Breast epithelium (tissue), 4 donors: Measurements from ENCODE around the gene EIF4E3. TPM values are rescaled to one million over a fixed set of nuclear protein-coding genes. Genes with fewer than 3 reads are reported as not detected.

Source experiments
- DNase-seq, 2 donors: peaks; one replicate each; pipeline ENCODE4 v3.0.0-alpha.2; 2019; ENCODE audit warnings: low spot score in 2 of 2
- H3K27ac ChIP-seq, 2 donors: fragments of 200-600 bp; sonication (generic) in 1 of 2; one replicate each; pipeline ENCODE4 v1.5.1; 2016 to 2019; ENCODE audit warnings: mild to moderate bottlenecking in 1 of 2
- H3K27me3 ChIP-seq, 2 donors: fragments of 200-600 bp; sonication (generic) in 1 of 2; one replicate each; pipeline versions ENCODE4 v1.5.1 to v1.6.0; 2017 to 2019; ENCODE audit warnings: control low read depth in 1 of 2, mild to moderate bottlenecking in 1 of 2
- H3K36me3 ChIP-seq: fragments of 200-600 bp; one replicate; pipeline ENCODE4 v1.5.1; 2019
- H3K4me1 ChIP-seq, 2 donors: fragments of 200-600 bp; sonication (generic); one replicate each; pipeline ENCODE4 v1.5.1; 2016 to 2019; ENCODE audit warnings: control low read depth in 1 of 2
- H3K4me3 ChIP-seq, 3 donors: fragments of 200-600 bp; sonication (generic); 1 replicate in 2 of 3; 2 replicates in 1 of 3; pipeline ENCODE4 v1.5.1; 2016 to 2019; ENCODE audit warnings: mild to moderate bottlenecking in 3 of 3, moderate library complexity in 2 of 3
- H3K9me3 ChIP-seq, 2 donors: fragments of 200-600 bp; sonication (generic) in 1 of 2; one replicate each; pipeline ENCODE4 v1.5.1; 2016 to 2019; ENCODE audit warnings: control low read depth in 1 of 2
- CTCF ChIP-seq, 3 donors: fragments of 450-650 bp; IDR thresholded peaks; one replicate each; pipeline ENCODE4 v1.5.1; 2016 to 2017; ENCODE audit warnings: antibody characterized with exemption in 3 of 3, mild to moderate bottlenecking in 3 of 3, moderate library complexity in 3 of 3
- POLR2A ChIP-seq: fragments of 450-650 bp; IDR thresholded peaks from one replicate; pipeline ENCODE4 v1.6.1; 2016; ENCODE audit warnings: antibody characterized with exemption, mild to moderate bottlenecking, moderate library complexity
- POLR2AphosphoS5 ChIP-seq, 3 donors: sonication (generic); formaldehyde crosslinking; IDR thresholded peaks; one replicate each; pipeline ENCODE4 v1.6.1; 2017; ENCODE audit warnings: antibody characterized with exemption in 3 of 3
- intact Hi-C: fragments of 100-400 bp; cut with DNase I; formaldehyde crosslinking; loops from one replicate; pipeline ENCODE4 v1.15.1; 2023; ENCODE audit warnings: low total_unique reads
- total RNA-seq, 3 donors: library from RNA; depleted of rRNA; stranded (reverse); fragments of >200 nt; gene quantifications; one replicate each; pipeline ENCODE4 v1.1.0, GENCODE V29; 2016

EIF4E3 gene
- total RNA-seq, 3 donors from 2014 or later, result 16.1 to 34.4 (median 19.3) TPM

DNA sequence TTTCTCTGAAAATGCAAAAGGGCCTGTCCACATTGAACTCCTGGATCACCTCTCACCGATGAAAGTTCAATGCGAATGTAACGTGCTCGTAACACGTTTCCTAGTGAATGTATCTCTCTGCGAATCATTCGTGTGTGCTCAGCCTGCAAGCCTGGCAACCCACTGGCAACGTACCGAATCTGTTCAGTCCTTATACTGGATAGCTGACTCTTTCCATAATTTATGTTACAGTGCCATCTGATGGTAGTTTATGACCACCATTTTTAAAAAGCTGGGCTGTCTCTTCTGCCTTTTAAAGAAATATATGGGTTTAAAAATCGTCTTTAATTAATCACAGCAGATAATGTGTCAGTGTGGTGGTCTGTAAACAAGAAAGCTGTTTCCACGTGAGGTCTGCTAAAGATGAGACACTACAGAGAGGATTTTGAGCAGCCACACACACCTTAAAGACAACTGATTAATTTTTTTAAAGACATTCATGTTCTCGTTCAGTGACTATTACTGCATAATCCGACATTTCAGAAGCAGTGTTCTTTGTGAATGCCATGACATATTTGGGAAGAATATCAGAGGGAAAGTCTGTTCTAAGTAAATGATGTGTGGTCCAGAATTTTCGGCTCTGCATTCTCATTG is 72.3 kb downstream of the EIF4E3 start:
- peak overlapping the region; percentile 4 to 19 for H3K27ac ChIP-seq
- DNase-seq, result no peak
- no peaks in the 10 kb centered on the region for H3K9me3 ChIP-seq
- no peaks in the 10 kb centered on the region for H3K36me3 ChIP-seq
- intact Hi-C loops, result no loop called here
- no peak for TF ChIP-seq POLR2A
- TF ChIP-seq CTCF (IDR thresholded peaks at IDR 0.05), result peak in 2 of 3 donors; percentile 55
- no peaks in the 10 kb centered on the region for H3K27me3 ChIP-seq
- H3K4me1 ChIP-seq, result no peaks in the 10 kb centered on the region
- peak overlapping the region in 2 of 3 donors; percentile 1 to 13 for H3K4me3 ChIP-seq

DNA sequence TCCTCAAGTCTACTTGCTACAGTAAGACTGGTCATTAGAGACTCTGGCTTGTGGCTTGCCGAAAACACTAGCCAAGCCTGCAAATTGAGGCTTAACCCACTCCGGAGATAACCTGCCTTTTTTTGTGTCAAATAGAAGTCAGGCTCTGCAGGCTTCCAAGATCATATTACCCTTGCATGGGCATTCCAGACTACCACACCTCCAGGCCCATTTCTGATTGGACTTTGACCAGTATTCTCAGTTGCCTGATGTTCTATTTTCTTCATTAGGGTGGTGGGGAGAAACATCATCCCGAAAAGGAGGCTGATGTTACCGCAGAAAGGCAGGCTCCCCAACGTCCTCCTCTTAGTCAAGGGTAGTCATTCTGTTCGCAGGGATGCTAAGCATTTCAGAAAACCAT is 73.6 kb downstream of the EIF4E3 start:
- intact Hi-C loops, result no loop called here

DNA sequence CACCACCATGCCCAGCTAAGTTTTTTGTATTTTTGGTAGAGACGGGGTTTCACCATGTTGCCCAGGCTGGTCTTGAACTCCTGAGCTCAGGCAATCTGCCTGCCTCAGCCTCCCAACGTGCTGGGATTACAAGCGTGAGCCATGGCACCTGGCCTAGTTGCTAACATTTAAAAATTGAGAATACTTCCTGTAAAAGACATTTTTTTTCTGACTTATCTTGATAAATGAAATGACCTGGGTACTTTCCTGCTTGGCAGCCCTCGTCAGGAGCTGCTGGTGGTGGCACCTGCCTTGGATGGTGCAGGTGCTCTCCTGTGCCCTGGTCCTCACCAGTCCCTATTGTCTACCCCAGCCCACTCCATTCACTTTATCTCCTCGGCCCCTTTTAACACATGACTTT is 74.8 kb downstream of the EIF4E3 start:
- H3K27ac ChIP-seq, result no peak overlapping the region
- no peaks in the 10 kb centered on the region for H3K9me3 ChIP-seq
- intact Hi-C loops, result no loop called here
- no peak for DNase-seq
- H3K27me3 ChIP-seq, result no peaks in the 10 kb centered on the region
- no peak for TF ChIP-seq CTCF (IDR thresholded peaks at IDR 0.05)
- TF ChIP-seq POLR2A, result no peak
- no peak for TF ChIP-seq POLR2AphosphoS5 (IDR thresholded peaks at IDR 0.05)
- H3K4me3 ChIP-seq, result no peak overlapping the region
- no peaks in the 10 kb centered on the region for H3K4me1 ChIP-seq
- no peaks in the 10 kb centered on the region for H3K36me3 ChIP-seq

More for the DNA sequence above, 73.6 kb downstream of the EIF4E3 start:
- Histone ChIP-seq H3K27ac (peak overlapping the region; percentile 6 to 19), H3K27me3 (no peaks in the 10 kb centered on the region), H3K9me3 (no peaks in the 10 kb centered on the region), H3K36me3 (no peaks in the 10 kb centered on the region), H3K4me3 (no peak overlapping the region), H3K4me1 (no peaks in the 10 kb centered on the region)
- TF ChIP-seq POLR2AphosphoS5 (IDR thresholded peaks at IDR 0.05) (no peak), POLR2A (no peak), CTCF (IDR thresholded peaks at IDR 0.05) (no peak)
- DNase-seq, result no peak

- Histone ChIP-seq H3K36me3 (no peaks in the 10 kb centered on the region), H3K9me3 (no peaks in the 10 kb centered on the region), H3K27me3 (no peaks in the 10 kb centered on the region), H3K27ac (no peak overlapping the region), H3K4me3 (no peak overlapping the region), H3K4me1 (no peaks in the 10 kb centered on the region)
- intact Hi-C loops, result no loop called here
- no peak for TF ChIP-seq CTCF (IDR thresholded peaks at IDR 0.05)
- no peak for TF ChIP-seq POLR2AphosphoS5 (IDR thresholded peaks at IDR 0.05)
- DNase-seq, result no peak
Measured at GRCh38 chr3:71649757-71650156, 75.4 kb downstream of the EIF4E3 start.

- Histone ChIP-seq H3K9me3 (no peaks in the 10 kb centered on the region), H3K36me3 (no peaks in the 10 kb centered on the region), H3K27me3 (no peaks in the 10 kb centered on the region), H3K27ac (no peak overlapping the region), H3K4me1 (no peaks in the 10 kb centered on the region), H3K4me3 (no peak overlapping the region)
- TF ChIP-seq POLR2A, result no peak
- no peak for TF ChIP-seq POLR2AphosphoS5 (IDR thresholded peaks at IDR 0.05)
- TF ChIP-seq CTCF (IDR thresholded peaks at IDR 0.05), result no peak
- intact Hi-C loops, result no loop called here
- DNase-seq, result no peak
Measured at GRCh38 chr3:71647751-71648150, 77.5 kb downstream of the EIF4E3 start.
